ENCODE measurements around the gene PACRG.

The PACRG gene

GRCh38 chr6:162866656-162867055 is 138.9 kb downstream of the PACRG start:
- no peak for TF ChIP-seq CTCF (IDR thresholded peaks at IDR 0.05; ENCODE audit: poor library complexity, severe bottlenecking)
- DNase-seq (ENCODE audit: low spot score) (no peak), ATAC-seq (ENCODE audit: low read depth) (no peak)
- no peak overlapping the region for H3K27ac ChIP-seq (ENCODE audit: poor library complexity, severe bottlenecking)
- no peaks in the 10 kb centered on the region for H3K9me3 ChIP-seq (ENCODE audit: severe bottlenecking)
- no peaks in the 10 kb centered on the region for H3K36me3 ChIP-seq (ENCODE audit: low read depth)
- H3K4me1 ChIP-seq (ENCODE audit: insufficient read depth, poor library complexity, severe bottlenecking): no peaks in the 10 kb centered on the region
- peaks cover 2% of the 10 kb centered on the region for H3K27me3 ChIP-seq (ENCODE audit: insufficient read depth, poor library complexity, severe bottlenecking)
- H3K4me3 ChIP-seq (ENCODE audit: severe bottlenecking): no peak overlapping the region

- no peak for ATAC-seq (ENCODE audit: low read depth)
- no peak for TF ChIP-seq CTCF (IDR thresholded peaks at IDR 0.05; ENCODE audit: poor library complexity, severe bottlenecking)
Measured at GRCh38 chr6:162868397-162868796, 140.6 kb downstream of the PACRG start.

GRCh38 chr6:162871966-162872365 is 144.2 kb downstream of the PACRG start:
- Histone ChIP-seq H3K9me3 (ENCODE audit: severe bottlenecking) (no peaks in the 10 kb centered on the region), H3K36me3 (ENCODE audit: low read depth) (no peaks in the 10 kb centered on the region), H3K4me3 (ENCODE audit: severe bottlenecking) (no peak overlapping the region), H3K4me1 (ENCODE audit: insufficient read depth, poor library complexity, severe bottlenecking) (no peaks in the 10 kb centered on the region), H3K27ac (ENCODE audit: poor library complexity, severe bottlenecking) (no peak overlapping the region), H3K27me3 (ENCODE audit: insufficient read depth, poor library complexity, severe bottlenecking) (peaks cover 2% of the 10 kb centered on the region)
- DNase-seq (ENCODE audit: low spot score) (no peak), ATAC-seq (ENCODE audit: low read depth) (no peak)
- TF ChIP-seq CTCF (IDR thresholded peaks at IDR 0.05; ENCODE audit: poor library complexity, severe bottlenecking): no peak

More at GRCh38 chr6:162868397-162868796, 140.6 kb downstream of the PACRG start:
- DNase-seq (ENCODE audit: low spot score): no peak
- Histone ChIP-seq H3K27me3 (ENCODE audit: insufficient read depth, poor library complexity, severe bottlenecking) (peaks cover 2% of the 10 kb centered on the region), H3K4me1 (ENCODE audit: insufficient read depth, poor library complexity, severe bottlenecking) (no peaks in the 10 kb centered on the region), H3K9me3 (ENCODE audit: severe bottlenecking) (no peaks in the 10 kb centered on the region), H3K36me3 (ENCODE audit: low read depth) (no peaks in the 10 kb centered on the region), H3K4me3 (ENCODE audit: severe bottlenecking) (no peak overlapping the region), H3K27ac (ENCODE audit: poor library complexity, severe bottlenecking) (no peak overlapping the region)

- Histone ChIP-seq H3K36me3 (ENCODE audit: low read depth) (no peaks in the 10 kb centered on the region), H3K27ac (ENCODE audit: poor library complexity, severe bottlenecking) (no peak overlapping the region), H3K4me1 (ENCODE audit: insufficient read depth, poor library complexity, severe bottlenecking) (no peaks in the 10 kb centered on the region), H3K27me3 (ENCODE audit: insufficient read depth, poor library complexity, severe bottlenecking) (peaks cover 2% of the 10 kb centered on the region), H3K4me3 (ENCODE audit: severe bottlenecking) (no peak overlapping the region), H3K9me3 (ENCODE audit: severe bottlenecking) (no peaks in the 10 kb centered on the region)
- ATAC-seq (ENCODE audit: low read depth) (no peak), DNase-seq (ENCODE audit: low spot score) (no peak)
- no peak for TF ChIP-seq CTCF (IDR thresholded peaks at IDR 0.05; ENCODE audit: poor library complexity, severe bottlenecking)
Measured at GRCh38 chr6:162873537-162873936, 145.8 kb downstream of the PACRG start.

GRCh38 chr6:162875070-162875469 is 147.3 kb downstream of the PACRG start:
- no peaks in the 10 kb centered on the region for H3K36me3 ChIP-seq (ENCODE audit: low read depth)
- TF ChIP-seq CTCF (IDR thresholded peaks at IDR 0.05; ENCODE audit: poor library complexity, severe bottlenecking): no peak
- H3K4me3 ChIP-seq (ENCODE audit: severe bottlenecking): no peak overlapping the region
- no peaks in the 10 kb centered on the region for H3K27me3 ChIP-seq (ENCODE audit: insufficient read depth, poor library complexity, severe bottlenecking)
- H3K4me1 ChIP-seq (ENCODE audit: insufficient read depth, poor library complexity, severe bottlenecking): no peaks in the 10 kb centered on the region
- no peaks in the 10 kb centered on the region for H3K9me3 ChIP-seq (ENCODE audit: severe bottlenecking)
- DNase-seq (ENCODE audit: low spot score) (no peak), ATAC-seq (ENCODE audit: low read depth) (no peak)
- H3K27ac ChIP-seq (ENCODE audit: poor library complexity, severe bottlenecking): no peak overlapping the region
